Spinal cord (tissue), 10 donors: Measurements from ENCODE around the gene ZNF516. TPM values are rescaled to one million over a fixed set of nuclear protein-coding genes. Genes with fewer than 3 reads are reported as not detected.

ENCODE experiments used
- DNase-seq, 6 donors: peaks; one replicate each; pipeline versions ENCODE4 v3.0.0 to v3.0.0-alpha.2; 2013 to 2015; ENCODE audit warnings: low spot score in 6 of 6, low read depth in 4 of 6
- H3K27ac ChIP-seq: one replicate; pipeline ENCODE4 v1.5.1; 2013; ENCODE audit warnings: low read depth, low read length, control low read depth
- H3K27me3 ChIP-seq: one replicate; pipeline ENCODE4 v1.6.1; 2013; ENCODE audit warnings: low read length; ENCODE audit not compliant: control insufficient read depth, insufficient read depth
- H3K36me3 ChIP-seq: one replicate; pipeline ENCODE4 v1.6.1; 2013; ENCODE audit warnings: low read length; ENCODE audit not compliant: control insufficient read depth, insufficient read depth
- H3K4me1 ChIP-seq: one replicate; pipeline ENCODE4 v1.6.1; 2013; ENCODE audit warnings: low read length; ENCODE audit not compliant: control insufficient read depth, insufficient read depth
- H3K4me3 ChIP-seq: one replicate; pipeline ENCODE4 v1.5.1; 2013; ENCODE audit warnings: low read depth, low read length, control low read depth
- H3K9me3 ChIP-seq: one replicate; pipeline ENCODE4 v1.6.1; 2013; ENCODE audit warnings: low read length; ENCODE audit not compliant: control insufficient read depth, insufficient read depth
- WGBS: methylation state at CpG from one replicate; pipeline ENCODE4 v1.1.5; 2013; ENCODE audit warnings: missing lambda C conversion rate; ENCODE audit not compliant: insufficient coverage; 5-methylcytosine and 5-hydroxymethylcytosine counted together
- polyA plus RNA-seq, 2 donors: library from polyadenylated mRNA; unstranded; fragments of 120-200 nt; gene quantifications; one replicate each; pipeline ENCODE4 v1.2.1, GENCODE V29; 2013; ENCODE audit not compliant: insufficient read length in 2 of 2
- total RNA-seq, 2 donors: library from RNA; depleted of rRNA in 1 of 2; stranded (reverse); fragments of 120-200 nt in 1 of 2; fragments of >200 nt in 1 of 2; gene quantifications; one replicate each; pipeline versions ENCODE4 v1.2.3 to v1.2.4, GENCODE V29; 2013 to 2014
- donor health status: healthy.

Gene ZNF516
- total and polyA plus RNA-seq, 4 donors, result 25.1 to 33.8 (median 28.0) TPM

- WGBS, result no CpG with 5 or more reads among the region's 4 CpGs
- no peak for DNase-seq
- Histone ChIP-seq H3K4me3 (no peak overlapping the region), H3K36me3 (peaks cover 25% of the 10 kb centered on the region), H3K9me3 (no peaks in the 10 kb centered on the region), H3K27me3 (no peaks in the 10 kb centered on the region), H3K4me1 (peaks cover 36% of the 10 kb centered on the region), H3K27ac (no peak overlapping the region)
These were observed 64.4 kb downstream of the ZNF516 start for GRCh38 chr18:76430636-76431035.

GRCh38 chr18:76429262-76430126 is 65.5 kb downstream of the ZNF516 start:
- no peak overlapping the region for H3K4me3 ChIP-seq
- H3K9me3 ChIP-seq, result no peaks in the 10 kb centered on the region
- peaks cover 24% of the 10 kb centered on the region for H3K36me3 ChIP-seq
- H3K4me1 ChIP-seq, result peaks cover 29% of the 10 kb centered on the region
- no peak overlapping the region for H3K27ac ChIP-seq
- H3K27me3 ChIP-seq, result no peaks in the 10 kb centered on the region
- WGBS, result 60% methylated on average over 10 of the region's 14 CpGs
- peak in 2 of 6 donors; percentile 54 to 60 for DNase-seq

GRCh38 chr18:76428396-76429261 is 66.4 kb downstream of the ZNF516 start:
- Histone ChIP-seq H3K4me3 (no peak overlapping the region), H3K36me3 (peaks cover 20% of the 10 kb centered on the region), H3K9me3 (no peaks in the 10 kb centered on the region), H3K4me1 (peaks cover 27% of the 10 kb centered on the region), H3K27me3 (no peaks in the 10 kb centered on the region), H3K27ac (no peak overlapping the region)
- DNase-seq, result no peak
- 91% methylated on average over 9 of the region's 15 CpGs for WGBS

- peaks cover 28% of the 10 kb centered on the region for H3K4me1 ChIP-seq
- H3K27ac ChIP-seq, result no peak overlapping the region
- peak in 1 of 6 donors; percentile 32 for DNase-seq
- no peak overlapping the region for H3K4me3 ChIP-seq
- WGBS, result 37% methylated on average over 5 of the region's 8 CpGs
- H3K9me3 ChIP-seq, result no peaks in the 10 kb centered on the region
- no peaks in the 10 kb centered on the region for H3K27me3 ChIP-seq
- H3K36me3 ChIP-seq, result peaks cover 6% of the 10 kb centered on the region
These were observed 68.2 kb downstream of the ZNF516 start for GRCh38 chr18:76426737-76427305.

- Histone ChIP-seq H3K4me3 (no peak overlapping the region), H3K36me3 (peaks cover 8% of the 10 kb centered on the region), H3K4me1 (peaks cover 26% of the 10 kb centered on the region), H3K27ac (no peak overlapping the region), H3K27me3 (no peaks in the 10 kb centered on the region), H3K9me3 (no peaks in the 10 kb centered on the region)
- 71% methylated on average over 16 of the region's 22 CpGs for WGBS
- DNase-seq, result no peak
These were observed 69.6 kb downstream of the ZNF516 start for GRCh38 chr18:76425146-76426131.

GRCh38 chr18:76422838-76423237 is 72.2 kb downstream of the ZNF516 start:
- Histone ChIP-seq H3K27ac (no peak overlapping the region), H3K4me1 (peaks cover 14% of the 10 kb centered on the region), H3K9me3 (no peaks in the 10 kb centered on the region), H3K27me3 (no peaks in the 10 kb centered on the region), H3K4me3 (no peak overlapping the region), H3K36me3 (peaks cover 6% of the 10 kb centered on the region)
- no peak for DNase-seq
- 81% methylated on average over 5 of the region's 7 CpGs for WGBS

- WGBS, result 94% methylated on average over 8 of the region's 11 CpGs
- Histone ChIP-seq H3K4me1 (peaks cover 14% of the 10 kb centered on the region), H3K9me3 (no peaks in the 10 kb centered on the region)
These were observed 72.9 kb downstream of the ZNF516 start for GRCh38 chr18:76422121-76422520.

GRCh38 chr18:76421685-76422078 is 73.4 kb downstream of the ZNF516 start:
- H3K4me1 ChIP-seq, result peaks cover 14% of the 10 kb centered on the region
- H3K9me3 ChIP-seq, result no peaks in the 10 kb centered on the region
- no peak for DNase-seq
- no peak overlapping the region for H3K4me3 ChIP-seq
- no peak overlapping the region for H3K27ac ChIP-seq
- peaks cover 6% of the 10 kb centered on the region for H3K36me3 ChIP-seq
- WGBS, result no CpG with 5 or more reads among the region's 3 CpGs
- no peaks in the 10 kb centered on the region for H3K27me3 ChIP-seq

More at GRCh38 chr18:76422121-76422520, 72.9 kb downstream of the ZNF516 start:
- no peak for DNase-seq
- H3K27me3 ChIP-seq, result no peaks in the 10 kb centered on the region
- H3K27ac ChIP-seq, result no peak overlapping the region
- H3K36me3 ChIP-seq, result peaks cover 6% of the 10 kb centered on the region
- no peak overlapping the region for H3K4me3 ChIP-seq
